Stimulated activated effector memory CD8-positive, alpha-beta T cell treated with anti-CD3 and anti-CD28 coated beads, Interleukin-12 subunit alpha, Interleukin-12 subunit beta, amount 100 ng/mL, for 72 hours (primary cell): ENCODE data around the gene MRNIP.
"Not testable (repeated sequence)": the region's sequence is repeated elsewhere in the genome, so short reads cannot be mapped to it uniquely, and the experiment has no call there.

Experiments
- ATAC-seq: fragments of 150-1000 bp; cut with Tn5 transposase; 2 replicates; pipeline ENCODE4 v1.10.0; 2021
- DNase-seq, 2 donors: peaks; one replicate each; pipeline ENCODE4 v3.0.0; 2021 to 2022; ENCODE audit warnings: low spot score in 2 of 2
- H3K27ac Mint-ChIP-seq: one replicate; pipeline ENCODE4 v1.8.0; 2022; ENCODE audit warnings: mild to moderate bottlenecking, mixed read lengths
- H3K36me3 Mint-ChIP-seq: one replicate; pipeline ENCODE4 v1.8.0; 2022; ENCODE audit warnings: mild to moderate bottlenecking, mixed read lengths
- H3K4me1 Mint-ChIP-seq: one replicate; pipeline ENCODE4 v1.8.0; 2022; ENCODE audit warnings: mixed read lengths
- H3K4me3 Mint-ChIP-seq: one replicate; pipeline ENCODE4 v1.8.0; 2022; ENCODE audit warnings: mild to moderate bottlenecking, mixed read lengths
- H3K9me3 Mint-ChIP-seq: one replicate; pipeline ENCODE4 v1.8.0; 2022; ENCODE audit warnings: mixed read lengths

Gene MRNIP

DNA sequence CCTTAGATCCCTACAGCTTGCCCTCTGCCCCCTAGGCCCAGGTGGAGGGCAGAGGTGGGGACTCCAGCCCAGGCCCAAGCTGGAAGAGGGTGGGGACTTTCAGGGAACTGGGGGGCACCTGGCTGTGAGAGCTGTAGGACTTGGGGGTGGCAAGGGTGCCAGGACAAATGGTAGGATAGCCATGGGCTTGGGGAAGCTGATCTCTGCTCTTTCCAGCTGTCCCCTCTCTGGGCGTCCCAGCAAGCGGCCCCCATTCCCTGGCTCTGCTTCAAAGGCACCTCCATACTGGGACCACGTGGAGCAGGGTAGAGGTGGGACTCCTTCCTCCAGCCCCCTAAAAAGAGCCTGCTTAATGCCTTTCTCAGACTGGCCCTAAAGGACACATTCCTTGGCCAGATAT, 64.4 kb downstream of the MRNIP start:
- H3K27ac Mint-ChIP-seq, result peak overlapping the region; percentile 93
- DNase-seq (no peak), ATAC-seq (no peak)
- peak overlapping the region; percentile 63 for H3K4me3 Mint-ChIP-seq
- H3K9me3 Mint-ChIP-seq, result no peaks in the 10 kb centered on the region
- H3K36me3 Mint-ChIP-seq, result peaks cover 41% of the 10 kb centered on the region
- peaks cover 34% of the 10 kb centered on the region for H3K4me1 Mint-ChIP-seq

DNA sequence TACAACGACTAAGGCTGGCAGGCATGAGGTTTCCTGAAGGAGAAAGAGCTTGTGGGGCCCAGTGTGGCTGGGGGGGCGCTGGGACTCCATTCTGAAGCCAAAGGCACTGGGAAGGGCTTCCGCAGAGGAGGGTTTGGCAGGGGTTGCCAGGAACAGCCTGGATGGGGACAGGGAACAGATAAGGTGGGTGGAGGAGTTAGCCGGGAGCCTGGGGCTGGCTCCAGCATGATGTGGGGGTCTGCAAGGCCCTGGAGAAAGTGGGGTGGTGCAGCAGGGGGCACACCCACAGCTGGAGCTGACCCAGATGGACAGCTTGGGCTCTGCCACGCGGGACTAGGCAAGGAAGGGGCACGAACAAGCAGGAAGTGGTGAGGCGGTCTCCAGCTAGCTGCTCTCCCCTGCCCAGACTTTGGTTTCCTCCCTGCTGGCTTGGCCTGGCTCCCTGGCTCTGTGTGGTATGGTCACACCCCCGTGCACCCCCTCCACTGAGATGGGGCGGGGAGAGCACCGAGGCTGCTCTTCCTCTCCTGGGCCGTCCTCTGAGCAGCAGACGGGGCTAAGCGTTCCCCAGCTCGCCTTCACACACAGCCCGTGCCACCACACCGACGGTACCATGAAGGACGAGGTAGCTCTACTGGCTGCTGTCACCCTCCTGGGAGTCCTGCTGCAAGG, 65.0 kb downstream of the MRNIP start, which contains the start of gene LTC4S:
TSS of gene LTC4S (plus strand) at position 519 of the 672 bp plus-strand sequence. CDS start at position 614, 95 bp downstream.
- no peaks in the 10 kb centered on the region for H3K9me3 Mint-ChIP-seq
- H3K27ac Mint-ChIP-seq, result peak within 1 kb of the TSS; percentile 93
- H3K4me1 Mint-ChIP-seq, result peaks cover 34% of the 10 kb centered on the region
- DNase-seq (peak in 1 of 2 donors; percentile 72), ATAC-seq (peak; percentile 61)
- H3K36me3 Mint-ChIP-seq, result peaks cover 36% of the 10 kb centered on the region
- H3K4me3 Mint-ChIP-seq, result peak within 1 kb of the TSS; percentile 63

GRCh38 chr5:179792612-179793467, 65.8 kb downstream of the MRNIP start:
- peaks cover 34% of the 10 kb centered on the region for H3K4me1 Mint-ChIP-seq
- H3K27ac Mint-ChIP-seq, result peak overlapping the region; percentile 93
- ATAC-seq (no peak), DNase-seq (no peak)
- peaks cover 34% of the 10 kb centered on the region for H3K36me3 Mint-ChIP-seq
- no peaks in the 10 kb centered on the region for H3K9me3 Mint-ChIP-seq
- H3K4me3 Mint-ChIP-seq, result peak overlapping the region; percentile 63

GRCh38 chr5:179791881-179792611, 66.6 kb downstream of the MRNIP start:
- DNase-seq (no peak), ATAC-seq (no peak)
- H3K9me3 Mint-ChIP-seq, result no peaks in the 10 kb centered on the region
- H3K36me3 Mint-ChIP-seq, result peaks cover 26% of the 10 kb centered on the region
- H3K4me3 Mint-ChIP-seq, result no peak overlapping the region
- H3K27ac Mint-ChIP-seq, result peak overlapping the region; percentile 70
- H3K4me1 Mint-ChIP-seq, result peaks cover 32% of the 10 kb centered on the region

- Mint-ChIP-seq H3K36me3 (peaks cover 27% of the 10 kb centered on the region), H3K27ac (peak overlapping the region; percentile 52), H3K4me1 (peaks cover 15% of the 10 kb centered on the region)
- not testable (repeated sequence) for DNase-seq, H3K4me3 Mint-ChIP-seq, H3K9me3 Mint-ChIP-seq, ATAC-seq
Measured at GRCh38 chr5:179789278-179789677, 69.3 kb downstream of the MRNIP start.

DNA sequence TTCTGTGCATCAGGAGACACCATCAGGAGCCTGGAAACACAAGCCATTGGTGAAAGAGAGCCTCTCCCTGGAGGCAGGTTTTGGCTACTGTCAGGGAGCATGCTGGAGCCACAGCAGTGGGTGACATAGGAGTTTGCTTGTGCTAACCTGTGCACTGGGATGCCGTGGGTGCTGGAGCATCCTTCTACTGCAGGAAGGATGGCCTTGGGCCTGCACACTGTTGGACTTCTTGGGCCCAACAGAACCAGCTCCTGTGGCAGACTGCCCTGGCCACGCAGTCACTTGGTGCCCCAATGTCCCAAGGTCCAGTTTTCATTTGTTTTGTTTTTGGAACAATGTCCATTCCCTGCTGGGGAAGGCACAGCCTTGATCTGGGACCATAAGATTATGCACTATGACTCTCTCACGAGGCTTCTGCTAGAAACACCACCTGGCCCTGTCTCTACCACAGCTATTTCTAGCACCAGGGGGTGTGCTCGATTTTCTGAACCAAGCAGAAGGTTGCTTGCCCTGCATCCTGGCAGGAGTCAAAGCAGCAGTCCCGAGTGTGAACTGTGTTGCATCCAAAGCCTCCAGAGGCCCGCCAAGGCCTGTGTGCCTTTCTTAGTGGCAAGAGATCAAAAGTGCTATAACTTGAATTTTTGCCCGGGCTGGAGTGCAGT, 70.3 kb downstream of the MRNIP start:
- DNase-seq, result no peak
- Mint-ChIP-seq H3K4me3 (no peak overlapping the region), H3K36me3 (peaks cover 21% of the 10 kb centered on the region), H3K27ac (no peak overlapping the region), H3K4me1 (peaks cover 5% of the 10 kb centered on the region), H3K9me3 (no peaks in the 10 kb centered on the region)
- no peak for ATAC-seq
